ENCODE measurements around the gene BCL2. TPM values are rescaled to one million over a fixed set of nuclear protein-coding genes. Genes with fewer than 3 reads are reported as not detected.

The BCL2 gene
- total RNA-seq, 4 donors from 2014 or later, result 10.7 to 37.3 (median 24.2) TPM

DNA sequence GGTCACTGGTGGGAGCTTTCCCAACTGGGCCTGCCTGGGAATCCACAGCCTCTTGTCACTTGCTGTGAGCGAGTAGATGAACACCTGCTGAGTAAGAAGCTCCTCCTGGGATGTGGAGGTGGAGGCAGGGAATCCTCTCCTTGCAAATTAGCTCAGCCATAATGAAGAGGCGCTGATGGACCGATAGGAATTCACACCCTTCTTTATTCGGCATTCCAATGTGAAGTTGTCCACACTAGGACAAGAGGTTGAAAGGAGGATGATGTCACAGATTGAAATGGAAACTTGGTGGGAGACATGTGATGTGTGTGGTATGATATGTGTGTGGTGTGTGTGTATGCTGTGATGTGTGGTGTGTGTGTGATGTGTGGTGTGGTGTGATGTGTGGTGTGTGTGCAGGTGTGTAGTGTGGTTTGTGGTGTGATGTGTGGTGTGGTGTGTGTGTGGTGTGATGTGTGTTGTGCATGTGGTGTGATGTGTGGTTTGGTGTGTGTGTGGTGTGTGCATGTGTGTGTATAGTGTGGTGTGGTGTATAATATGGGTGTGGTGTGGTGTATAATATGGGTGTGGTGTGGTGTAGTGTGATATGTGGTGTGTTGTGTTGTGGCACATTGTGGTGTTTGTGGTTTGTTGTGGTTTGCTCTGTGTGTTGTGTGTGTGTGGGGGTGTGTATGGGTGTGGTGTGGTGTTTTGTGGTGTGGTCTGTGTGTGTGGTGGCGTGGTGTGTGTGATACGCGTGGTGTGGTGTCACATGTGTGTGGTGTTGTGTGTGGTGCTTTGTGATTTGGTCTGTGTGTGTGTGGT, 216.4 kb downstream of the BCL2 start:
- no peaks in the 10 kb centered on the region for H3K4me1 ChIP-seq
- H3K4me3 ChIP-seq, result no peak overlapping the region
- no peaks in the 10 kb centered on the region for H3K27me3 ChIP-seq
- DNase-seq (ENCODE audit: low spot score in 2 of 2), result no peak
- no peaks in the 10 kb centered on the region for H3K36me3 ChIP-seq
- H3K27ac ChIP-seq, result no peak overlapping the region
- WGBS, result 76% methylated on average over 7 of the region's 7 CpGs
- no peaks in the 10 kb centered on the region for H3K9me3 ChIP-seq
- TF ChIP-seq POLR2AphosphoS5 (IDR thresholded peaks at IDR 0.05) (no peak), POLR2A (IDR thresholded peaks at IDR 0.05) (no peak), EP300 (IDR thresholded peaks at IDR 0.05) (no peak)
- TF ChIP-seq, protein P1, sequence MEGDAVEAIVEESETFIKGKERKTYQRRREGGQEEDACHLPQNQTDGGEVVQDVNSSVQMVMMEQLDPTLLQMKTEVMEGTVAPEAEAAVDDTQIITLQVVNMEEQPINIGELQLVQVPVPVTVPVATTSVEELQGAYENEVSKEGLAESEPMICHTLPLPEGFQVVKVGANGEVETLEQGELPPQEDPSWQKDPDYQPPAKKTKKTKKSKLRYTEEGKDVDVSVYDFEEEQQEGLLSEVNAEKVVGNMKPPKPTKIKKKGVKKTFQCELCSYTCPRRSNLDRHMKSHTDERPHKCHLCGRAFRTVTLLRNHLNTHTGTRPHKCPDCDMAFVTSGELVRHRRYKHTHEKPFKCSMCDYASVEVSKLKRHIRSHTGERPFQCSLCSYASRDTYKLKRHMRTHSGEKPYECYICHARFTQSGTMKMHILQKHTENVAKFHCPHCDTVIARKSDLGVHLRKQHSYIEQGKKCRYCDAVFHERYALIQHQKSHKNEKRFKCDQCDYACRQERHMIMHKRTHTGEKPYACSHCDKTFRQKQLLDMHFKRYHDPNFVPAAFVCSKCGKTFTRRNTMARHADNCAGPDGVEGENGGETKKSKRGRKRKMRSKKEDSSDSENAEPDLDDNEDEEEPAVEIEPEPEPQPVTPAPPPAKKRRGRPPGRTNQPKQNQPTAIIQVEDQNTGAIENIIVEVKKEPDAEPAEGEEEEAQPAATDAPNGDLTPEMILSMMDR (IDR thresholded peaks at IDR 0.05), result no peak

DNA sequence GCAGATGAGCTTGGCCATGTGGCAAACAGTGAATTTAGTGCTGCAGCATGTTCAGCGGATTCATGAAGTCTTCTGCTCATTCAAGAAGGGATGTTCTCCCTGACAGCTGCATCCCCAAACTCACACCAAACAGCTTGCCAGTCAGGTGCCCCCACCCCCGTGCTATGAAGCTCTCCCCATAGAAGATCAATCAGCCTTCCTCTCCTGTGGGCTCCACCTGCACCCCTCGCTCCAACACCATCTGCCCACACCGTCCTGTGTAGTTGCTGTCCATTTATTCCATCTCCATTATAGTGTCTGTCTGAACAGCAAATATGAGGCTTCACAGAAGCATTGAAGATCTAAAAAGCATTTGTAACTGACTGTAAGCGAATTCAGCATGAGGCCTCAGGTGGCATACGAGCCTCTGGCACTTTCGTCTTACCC, 218.9 kb downstream of the BCL2 start:
- no peak for DNase-seq (ENCODE audit: low spot score in 2 of 2)
- TF ChIP-seq POLR2A (IDR thresholded peaks at IDR 0.05), result no peak
- H3K27me3 ChIP-seq, result no peaks in the 10 kb centered on the region
- H3K36me3 ChIP-seq, result no peaks in the 10 kb centered on the region
- WGBS, result 97% methylated on average over 6 of the region's 7 CpGs
- H3K4me3 ChIP-seq, result no peak overlapping the region
- H3K27ac ChIP-seq, result no peak overlapping the region
- H3K9me3 ChIP-seq, result no peaks in the 10 kb centered on the region
- no peaks in the 10 kb centered on the region for H3K4me1 ChIP-seq

DNA sequence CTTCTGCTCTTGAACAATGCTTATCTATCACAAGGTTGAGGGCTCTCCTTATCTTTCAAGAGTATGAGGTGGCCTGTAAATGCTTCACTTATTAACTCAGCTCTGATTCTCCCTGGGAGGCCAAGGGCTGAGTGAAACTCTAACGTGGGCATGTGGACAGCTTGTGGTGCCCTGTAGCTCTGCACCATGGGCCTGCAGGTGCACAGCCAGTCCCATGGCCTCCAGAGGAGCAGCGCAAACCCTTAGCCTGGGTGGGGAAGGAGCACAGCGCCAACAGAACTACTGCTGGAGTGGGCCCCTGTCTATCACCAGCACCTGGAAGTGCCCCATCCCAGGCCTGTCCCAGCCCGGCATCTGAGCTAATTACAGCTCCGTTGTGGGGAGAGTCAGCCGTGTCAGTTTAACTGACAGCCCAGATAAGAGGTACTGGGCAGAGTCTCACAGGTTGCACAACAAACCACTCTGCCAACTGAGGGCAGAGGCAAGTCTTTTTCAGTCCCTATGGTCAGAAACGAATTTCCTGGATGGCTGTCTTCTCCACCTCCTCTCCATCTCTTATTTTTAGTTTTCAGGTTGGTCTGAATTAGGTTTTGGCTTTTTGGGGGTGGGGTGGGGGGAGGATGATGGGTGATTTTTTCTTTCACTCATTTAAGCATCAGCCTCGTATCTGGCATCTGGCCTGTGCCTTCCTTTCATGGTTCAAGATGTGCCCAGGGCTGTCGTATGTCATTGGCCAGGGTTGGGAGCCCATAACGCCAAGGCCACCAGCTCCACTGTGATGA, 219.5 kb downstream of the BCL2 start:
- no peak for DNase-seq (ENCODE audit: low spot score in 2 of 2)
- TF ChIP-seq POLR2A (IDR thresholded peaks at IDR 0.05), result no peak
- no peak for TF ChIP-seq POLR2AphosphoS5 (IDR thresholded peaks at IDR 0.05)
- TF ChIP-seq, protein P1 (IDR thresholded peaks at IDR 0.05), result no peak
- TF ChIP-seq EP300 (IDR thresholded peaks at IDR 0.05), result no peak
- no peaks in the 10 kb centered on the region for H3K36me3 ChIP-seq
- no peak overlapping the region for H3K4me3 ChIP-seq
- H3K4me1 ChIP-seq, result no peaks in the 10 kb centered on the region
- no peaks in the 10 kb centered on the region for H3K9me3 ChIP-seq
- no peaks in the 10 kb centered on the region for H3K27me3 ChIP-seq
- 60% methylated on average over 6 of the region's 10 CpGs for WGBS
- H3K27ac ChIP-seq, result no peak overlapping the region

DNA sequence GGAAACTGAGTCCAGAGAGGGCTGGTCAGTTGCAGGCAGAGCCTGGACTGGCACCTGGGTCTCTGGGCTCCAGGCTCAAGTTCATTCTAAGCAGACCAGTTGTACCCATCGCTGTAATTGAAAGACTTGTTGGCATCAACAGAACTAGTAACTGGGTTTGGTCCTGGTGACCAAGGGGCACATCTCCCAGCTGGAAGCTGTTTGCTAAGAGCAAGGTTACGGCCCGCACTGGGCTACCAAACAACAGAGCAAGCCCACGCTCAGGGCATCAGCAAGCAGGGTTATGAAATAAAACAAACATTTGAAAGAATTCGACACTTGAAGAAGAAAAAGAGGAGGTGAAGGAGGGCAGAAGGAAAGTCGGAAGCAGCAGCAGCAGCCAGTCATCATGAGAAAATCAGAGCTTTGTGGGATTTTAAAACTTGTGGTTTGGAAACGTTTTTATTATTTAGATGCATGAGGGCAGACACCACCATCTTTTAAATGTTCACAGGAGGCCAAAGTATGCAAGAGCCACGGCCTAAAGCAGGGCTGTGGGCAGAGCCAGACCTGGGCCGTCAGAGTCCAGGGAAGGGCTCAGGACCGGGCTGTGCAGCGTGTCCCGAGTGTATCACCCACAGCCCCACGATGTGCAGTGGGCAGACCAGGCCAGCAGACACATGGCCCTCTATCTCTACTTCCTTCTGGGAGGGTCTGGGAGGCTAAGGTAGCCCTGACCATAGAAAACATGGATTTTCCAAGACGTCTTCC, 220.3 kb downstream of the BCL2 start:
- no peaks in the 10 kb centered on the region for H3K9me3 ChIP-seq
- 83% methylated on average over 14 of the region's 14 CpGs for WGBS
- no peaks in the 10 kb centered on the region for H3K36me3 ChIP-seq
- DNase-seq (ENCODE audit: low spot score in 2 of 2), result no peak
- H3K4me1 ChIP-seq, result no peaks in the 10 kb centered on the region
- no peak overlapping the region for H3K27ac ChIP-seq
- H3K4me3 ChIP-seq, result no peak overlapping the region
- H3K27me3 ChIP-seq, result no peaks in the 10 kb centered on the region
- no peak for TF ChIP-seq POLR2A (IDR thresholded peaks at IDR 0.05)
- TF ChIP-seq POLR2AphosphoS5 (IDR thresholded peaks at IDR 0.05), result no peak
- TF ChIP-seq, protein P1 (IDR thresholded peaks at IDR 0.05), result no peak
- TF ChIP-seq EP300 (IDR thresholded peaks at IDR 0.05), result no peak

DNA sequence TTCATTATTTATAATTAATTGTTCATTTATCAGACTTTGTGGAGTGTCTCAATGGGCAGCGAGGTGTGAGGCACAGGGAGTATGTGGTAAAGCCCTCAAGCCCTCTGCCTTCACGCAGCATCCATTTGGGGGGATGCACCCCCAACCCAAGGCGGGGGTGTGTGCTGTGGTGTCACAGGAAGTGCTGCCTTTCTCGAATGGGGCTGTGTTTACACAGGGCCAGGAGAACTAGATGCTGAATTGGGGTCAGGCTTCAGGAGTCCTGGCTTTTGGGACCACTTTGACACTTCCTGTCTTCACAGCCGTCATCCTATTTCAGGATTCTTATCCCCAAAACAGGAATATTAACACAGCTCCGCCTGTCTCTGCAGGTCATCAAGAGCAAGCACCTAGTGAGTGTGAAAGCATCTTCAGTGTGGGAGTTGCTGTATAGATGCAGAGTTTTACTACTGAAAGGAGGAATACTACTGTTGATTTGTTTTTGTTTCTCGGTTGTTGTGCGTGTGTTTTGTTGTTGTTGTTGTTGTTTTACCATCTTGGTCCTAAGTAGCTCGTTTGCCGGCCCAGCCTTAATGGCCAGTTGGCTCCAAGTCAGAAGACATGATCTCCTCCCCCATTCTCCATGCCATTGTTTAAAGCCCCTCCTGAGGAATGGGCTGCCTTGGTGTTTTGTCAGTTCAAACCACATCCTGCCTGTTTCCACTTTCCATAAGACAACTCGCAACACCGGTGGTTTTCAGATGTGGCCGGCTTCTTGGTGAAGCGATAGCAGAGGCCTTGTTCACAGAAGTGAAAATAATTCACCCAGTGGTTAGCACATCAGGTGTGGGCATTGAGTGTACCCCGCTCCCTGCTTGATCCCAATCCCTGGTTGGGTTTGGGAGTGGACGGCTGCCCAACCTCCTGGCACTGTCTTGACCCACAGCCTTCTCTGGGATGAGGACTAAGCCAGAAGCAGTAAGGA, 221.3 kb downstream of the BCL2 start:
- Histone ChIP-seq H3K36me3 (no peaks in the 10 kb centered on the region), H3K27me3 (no peaks in the 10 kb centered on the region), H3K4me1 (no peaks in the 10 kb centered on the region), H3K4me3 (no peak overlapping the region), H3K27ac (no peak overlapping the region), H3K9me3 (no peaks in the 10 kb centered on the region)
- WGBS, result 82% methylated on average over 16 of the region's 16 CpGs
- no peak for DNase-seq (ENCODE audit: low spot score in 2 of 2)
- TF ChIP-seq, protein P1 (IDR thresholded peaks at IDR 0.05), result no peak
- TF ChIP-seq POLR2A (IDR thresholded peaks at IDR 0.05) (no peak), POLR2AphosphoS5 (IDR thresholded peaks at IDR 0.05) (no peak), EP300 (IDR thresholded peaks at IDR 0.05) (no peak)
